HG03045 (cell line): ENCODE results near the gene FRMPD3.

Experiments
- ATAC-seq: cut with Tn5 transposase; IDR thresholded peaks from one replicate; pipeline ENCODE4 v1.9.1; 2021; ENCODE audit warnings: mild to moderate bottlenecking, moderate library complexity; ENCODE audit not compliant: unreplicated experiment

FRMPD3 gene

GRCh38 chrX:107477406-107477805, 28.0 kb downstream of the FRMPD3 start:
- ATAC-seq = no peak

GRCh38 chrX:107480272-107480671, 30.8 kb downstream of the FRMPD3 start:
- no peak for ATAC-seq

- ATAC-seq = no peak
These were observed 32.6 kb downstream of the FRMPD3 start for GRCh38 chrX:107482046-107482445.

- ATAC-seq = no peak
These were observed 34.7 kb downstream of the FRMPD3 start for GRCh38 chrX:107484002-107484726.

- no peak for ATAC-seq
These were observed 35.6 kb downstream of the FRMPD3 start for GRCh38 chrX:107485013-107485412.

GRCh38 chrX:107493141-107493540, 43.7 kb downstream of the FRMPD3 start:
- ATAC-seq = no peak

- ATAC-seq = no peak
These were observed 47.3 kb downstream of the FRMPD3 start for GRCh38 chrX:107496786-107497185.
